ENCODE data around the gene SMARCA2. TPM values are rescaled to one million over a fixed set of nuclear protein-coding genes. Genes with fewer than 3 reads are reported as not detected.

SMARCA2 gene
- polyA plus RNA-seq, 2 of the 4 experiments (the other 2 are of a cell fraction): 28.7 to 33.0 TPM

- Histone ChIP-seq H3K27ac (no peak overlapping the region), H3K4me1 (no peaks in the 10 kb centered on the region), H3K4me2 (no peak overlapping the region), H3K9me3 (no peaks in the 10 kb centered on the region), H3K4me3 (no peak overlapping the region)
- ChIA-PET POLR2A (no interaction called here), CTCF (no interaction called here)
- WGBS (ENCODE audit: missing lambda C conversion rate): 68% methylated on average over 4 of the region's 4 CpGs
- ATAC-seq: no peak
- DNase-seq (ENCODE audit: low read depth in 1 of 2, low spot score in 1 of 2): no peak
- no peak for TF ChIP-seq KDM1A (IDR thresholded peaks at IDR 0.05; ENCODE audit: low read depth)
- no peak for FAIRE-seq
Measured at GRCh38 chr9:2198956-2199635, 183.9 kb downstream of the SMARCA2 start.

GRCh38 chr9:2199999-2200796 is 185.1 kb downstream of the SMARCA2 start:
- POLR2A ChIA-PET: no interaction called here
- 59% methylated on average over 7 of the region's 7 CpGs for WGBS (ENCODE audit: missing lambda C conversion rate)

GRCh38 chr9:2208465-2208864 is 193.3 kb downstream of the SMARCA2 start:
- 49% methylated on average over 4 of the region's 4 CpGs for WGBS (ENCODE audit: missing lambda C conversion rate)
- FAIRE-seq: no peak

More at GRCh38 chr9:2199999-2200796, 185.1 kb downstream of the SMARCA2 start:
- CTCF ChIA-PET: interaction anchor here (0.6 kb wide), 1 partner anchor 132 kb away, joined by 4 read pairs; no protein-coding TSS in a partner anchor
- Histone ChIP-seq H3K4me2 (no peak overlapping the region), H3K4me1 (no peaks in the 10 kb centered on the region), H3K9me3 (no peaks in the 10 kb centered on the region), H3K4me3 (no peak overlapping the region), H3K27ac (no peak overlapping the region)
- DNase-seq (ENCODE audit: low read depth in 1 of 2, low spot score in 1 of 2) (no peak), FAIRE-seq (no peak), ATAC-seq (no peak)
- TF ChIP-seq FOXS1 (CRISPR knock-in tag; IDR thresholded peaks at IDR 0.05): no peak
- TF ChIP-seq RAD21 (conservative IDR thresholded peaks at IDR 0.05 in 1 of 2, IDR thresholded peaks at IDR 0.05 in 1 of 2): no peak
- TF ChIP-seq KDM1A (IDR thresholded peaks at IDR 0.05; ENCODE audit: low read depth): no peak
- no peak for TF ChIP-seq ZC3H11A (IDR thresholded peaks at IDR 0.05)
- TF ChIP-seq MAZ (IDR thresholded peaks at IDR 0.05; ENCODE audit: borderline replicate concordance, low read depth, low read length): no peak
- no peak for TF ChIP-seq RFX5 (IDR thresholded peaks at IDR 0.05)
- no peak for TF ChIP-seq CEBPB (IDR thresholded peaks at IDR 0.05)
- no peak for TF ChIP-seq NFE2L2 (conservative IDR thresholded peaks at IDR 0.05; ENCODE audit: low read length)
- no peak for TF ChIP-seq GATA3 (IDR thresholded peaks at IDR 0.05; ENCODE audit: borderline replicate concordance)
- no peak for TF ChIP-seq JUN (IDR thresholded peaks at IDR 0.05)
- TF ChIP-seq KDM5A (IDR thresholded peaks at IDR 0.05): no peak
- no peak for TF ChIP-seq EHF (CRISPR knock-in tag; IDR thresholded peaks at IDR 0.05)
- TF ChIP-seq HOXB5 (CRISPR knock-in tag; IDR thresholded peaks at IDR 0.05): no peak
- TF ChIP-seq NR3C1 (IDR thresholded peaks at IDR 0.05): no peak
- TF ChIP-seq USF2 (IDR thresholded peaks at IDR 0.05): no peak
- no peak for TF ChIP-seq CHD4 (IDR thresholded peaks at IDR 0.05; ENCODE audit: borderline replicate concordance)
- TF ChIP-seq EP300 (IDR thresholded peaks at IDR 0.05): no peak
- no peak for TF ChIP-seq SMC3 (IDR thresholded peaks at IDR 0.05)

More at GRCh38 chr9:2208465-2208864, 193.3 kb downstream of the SMARCA2 start:
- ATAC-seq (no peak), DNase-seq (ENCODE audit: low read depth in 1 of 2, low spot score in 1 of 2) (no peak)
- POLR2A ChIA-PET: no interaction called here
- H3K27ac ChIP-seq: no peak overlapping the region
- TF ChIP-seq RNF2 (IDR thresholded peaks at IDR 0.05; ENCODE audit: borderline replicate concordance, low read depth): no peak
- no peak for TF ChIP-seq FOSL2 (IDR thresholded peaks at IDR 0.05)
- TF ChIP-seq FOSL2 (CRISPR knock-in tag; IDR thresholded peaks at IDR 0.05): no peak
- TF ChIP-seq SMC3 (IDR thresholded peaks at IDR 0.05): no peak
- TF ChIP-seq BCL3 (IDR thresholded peaks at IDR 0.05): no peak
- TF ChIP-seq EP300 (IDR thresholded peaks at IDR 0.05): no peak
- TF ChIP-seq EHMT2 (IDR thresholded peaks at IDR 0.05; ENCODE audit: low read depth): no peak
- TF ChIP-seq REST (IDR thresholded peaks at IDR 0.05): no peak
- CTCF ChIA-PET: interaction anchor here (1.2 kb wide), 1 partner anchor 19 kb away, joined by 3 read pairs; no protein-coding TSS in a partner anchor
- H3K4me3 ChIP-seq: no peak overlapping the region
- H3K4me1 ChIP-seq: no peaks in the 10 kb centered on the region
- H3K4me2 ChIP-seq: no peak overlapping the region
- H3K9me3 ChIP-seq: no peaks in the 10 kb centered on the region

Data from A549 (cell line).